ENCODE results near the gene LTO1. TPM values are rescaled to one million over a fixed set of nuclear protein-coding genes. Genes with fewer than 3 reads are reported as not detected.

Gene LTO1
- total RNA-seq, 1 donor from 2014 or later = 27.6 TPM

Other genes starting within 250 kb of the LTO1 start
- not detected in 2 replicates for gene LINC01488, start 193.7 kb downstream of the LTO1 start, total RNA-seq
- gene CCND1, start 34.2 kb downstream of the LTO1 start, total RNA-seq = 0.16 and 0.43 TPM in 2 replicates
- gene FGF19, start 28.7 kb upstream of the LTO1 start, total RNA-seq = not detected in 2 replicates
- not detected in 2 replicates for gene FGF4, start 100.0 kb upstream of the LTO1 start, total RNA-seq
- not detected in 2 replicates for gene FGF3, start 144.1 kb upstream of the LTO1 start, total RNA-seq